HG03378 (cell line): Measurements from ENCODE around the gene ATG4A.

Experiments
- ATAC-seq: cut with Tn5 transposase; IDR thresholded peaks from one replicate; pipeline ENCODE4 v1.9.1; 2021; ENCODE audit warnings: mild to moderate bottlenecking, moderate library complexity; ENCODE audit not compliant: unreplicated experiment

Gene ATG4A

DNA sequence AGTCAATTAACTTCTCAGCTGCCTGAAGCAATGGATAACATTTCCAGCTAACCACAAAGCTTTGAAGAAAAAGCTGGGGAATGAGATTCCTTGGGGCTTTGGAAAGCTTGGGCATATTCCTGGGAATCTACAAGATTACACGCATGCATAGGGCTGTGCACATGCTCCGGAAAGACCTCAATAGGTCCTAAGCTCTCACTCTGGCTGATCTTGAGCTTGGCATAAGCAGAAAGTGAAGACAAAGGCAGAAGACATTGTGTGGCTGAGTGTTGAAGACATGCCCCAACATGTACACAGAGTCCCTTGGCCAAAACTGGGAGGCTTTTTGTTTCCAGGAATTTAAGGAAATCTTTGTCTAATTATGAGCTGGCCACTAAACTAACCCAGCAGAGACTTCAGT is 31.2 kb downstream of the ATG4A start:
- no peak for ATAC-seq

DNA sequence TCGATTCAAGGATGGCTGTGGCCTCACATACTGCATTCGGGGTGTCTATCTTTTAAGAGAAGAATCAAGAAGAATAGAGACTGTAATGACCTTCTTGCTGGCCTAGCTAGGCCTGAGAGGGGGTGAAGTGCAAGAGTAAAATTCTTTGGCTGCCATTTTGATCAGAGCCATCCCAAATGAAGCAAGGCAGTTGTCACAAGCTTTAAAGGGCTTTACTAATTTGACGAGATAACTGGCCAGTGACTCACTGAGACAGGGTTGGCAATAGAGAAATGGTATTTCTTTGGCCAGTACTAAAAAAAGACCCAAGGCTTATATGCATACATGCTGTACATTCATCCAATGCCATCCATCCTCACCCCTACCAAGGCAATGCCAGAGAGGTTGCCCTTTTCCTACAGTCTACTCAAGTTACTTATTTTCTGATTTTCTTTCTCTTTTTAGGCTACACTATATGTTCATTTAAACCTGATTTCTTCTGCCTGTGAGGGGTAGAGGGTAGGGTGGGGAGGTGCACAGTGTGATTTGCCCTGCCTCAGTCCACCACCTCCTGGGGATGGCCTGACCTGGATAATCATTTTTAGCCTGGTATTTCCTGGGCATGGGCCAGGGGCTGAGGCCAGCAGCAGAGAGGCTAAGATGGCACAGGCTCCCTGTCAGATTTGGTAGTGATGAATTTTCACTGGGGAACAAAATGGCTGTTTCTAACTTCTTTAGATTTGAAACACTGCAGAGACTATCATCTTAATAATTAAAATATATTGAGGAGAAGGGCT is 32.2 kb downstream of the ATG4A start:
- ATAC-seq, result no peak

DNA sequence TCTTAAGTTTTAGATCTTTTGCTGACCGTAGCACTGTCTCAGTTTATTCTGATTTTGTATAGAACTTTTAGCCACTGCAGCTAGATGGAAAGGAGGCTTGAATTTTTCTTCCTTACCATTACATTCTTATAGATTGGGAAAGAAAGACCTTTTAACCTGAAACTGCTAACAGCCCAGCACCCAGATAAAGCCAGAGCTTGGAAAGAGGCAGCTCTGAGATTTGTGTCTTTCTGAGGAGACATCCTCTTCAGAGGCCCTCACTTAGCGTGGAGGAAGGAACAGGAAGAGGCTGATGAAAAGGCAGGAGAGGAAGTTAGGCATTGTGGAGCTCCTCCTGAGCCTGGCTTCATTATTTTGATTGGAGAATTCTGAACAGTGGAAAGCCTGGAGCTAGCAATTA is 35.1 kb downstream of the ATG4A start:
- no peak for ATAC-seq

DNA sequence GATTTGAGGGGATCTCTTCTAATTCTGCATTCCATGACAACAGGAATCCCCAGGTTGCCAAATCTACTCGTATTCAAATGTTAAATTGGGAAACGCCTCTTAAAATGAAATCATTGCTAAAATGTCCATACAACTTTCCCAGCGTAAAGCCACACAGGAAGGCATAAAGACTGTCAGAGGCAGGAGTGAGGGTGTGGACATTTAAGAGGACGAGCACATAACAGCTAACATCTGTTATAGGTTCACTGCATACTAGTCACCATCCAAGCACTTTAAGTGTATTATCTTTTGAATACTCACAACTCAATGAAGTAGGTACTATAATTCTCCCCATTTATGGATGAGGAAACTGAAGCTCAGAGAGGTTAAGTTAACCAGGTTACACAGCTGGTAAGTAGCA is 35.6 kb downstream of the ATG4A start:
- ATAC-seq, result no peak

DNA sequence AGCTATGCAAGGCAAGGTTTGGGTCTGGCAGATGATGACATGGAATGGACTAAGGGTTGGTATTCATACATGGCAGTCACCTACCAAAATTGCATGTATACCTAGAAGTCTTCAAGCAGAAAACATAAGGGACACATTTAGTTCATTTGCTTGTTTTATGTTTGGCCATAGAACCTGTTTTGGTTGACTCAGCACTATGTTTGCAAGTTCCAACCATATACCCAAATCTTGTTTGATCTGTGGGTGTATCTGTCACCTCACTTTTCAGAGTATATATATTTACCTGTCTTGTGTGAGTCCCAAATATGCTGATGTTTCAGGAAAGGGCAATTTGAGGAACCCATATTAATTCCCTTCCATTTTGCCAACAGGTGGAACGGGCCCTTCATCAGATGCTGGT is 39.3 kb downstream of the ATG4A start:
- ATAC-seq, result no peak

DNA sequence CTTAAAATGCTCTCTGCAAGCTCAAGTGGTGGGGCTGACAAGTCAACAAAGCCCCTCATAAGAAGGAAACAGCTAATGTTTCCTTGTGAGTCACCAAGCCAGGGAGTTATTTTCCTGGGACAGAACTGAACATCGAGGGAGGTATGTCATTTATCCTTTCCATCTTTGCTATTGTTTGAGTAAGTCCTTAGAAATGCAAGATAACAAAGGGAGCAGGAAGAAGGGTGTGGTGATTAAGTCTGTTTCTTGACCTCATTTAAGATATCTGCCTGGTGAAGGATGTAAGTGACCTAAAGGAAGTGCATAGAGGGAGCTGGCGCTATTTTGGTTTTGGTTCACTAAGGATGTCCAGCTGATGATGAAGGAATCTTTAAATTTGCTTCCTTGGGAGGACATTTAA is 39.9 kb downstream of the ATG4A start:
- no peak for ATAC-seq

DNA sequence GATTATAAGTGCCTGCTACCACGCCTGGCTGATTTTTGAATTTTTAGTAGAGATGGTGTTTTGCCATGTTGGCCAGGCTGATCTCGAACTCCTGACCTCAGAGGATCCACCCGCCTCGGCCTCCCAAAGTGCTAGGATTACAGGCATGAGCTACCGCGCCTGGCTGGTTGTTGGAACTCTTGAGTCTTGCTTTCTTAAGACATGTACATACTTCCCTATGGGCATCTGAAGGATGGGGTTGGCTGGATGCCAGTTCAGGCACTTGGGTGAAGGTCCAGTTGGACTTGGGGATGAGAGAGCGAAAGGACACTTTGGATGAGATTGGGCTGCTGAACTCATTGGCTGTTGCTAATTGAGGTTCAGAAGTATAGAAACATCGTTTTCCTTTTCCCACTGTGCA is 40.5 kb downstream of the ATG4A start:
- ATAC-seq, result no peak

DNA sequence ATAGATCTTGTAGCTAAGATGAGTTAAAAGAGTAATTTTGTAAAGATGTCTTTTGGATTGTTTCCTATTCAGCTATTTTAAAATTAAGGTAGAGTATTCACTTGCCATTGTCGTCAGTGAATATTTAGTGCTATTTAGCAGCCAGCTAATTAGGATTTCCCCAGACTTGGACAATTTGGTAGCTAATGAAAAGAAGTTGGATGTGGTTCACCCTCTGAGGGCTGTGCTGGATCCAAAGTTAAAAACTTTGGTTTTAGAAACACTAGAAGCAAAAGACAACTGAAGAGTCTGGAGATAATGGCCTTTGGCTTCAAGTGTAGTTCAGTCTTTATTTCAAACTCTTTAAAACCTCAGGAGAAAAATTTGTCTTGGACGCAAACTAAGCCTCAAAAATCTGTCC is 41.3 kb downstream of the ATG4A start:
- ATAC-seq, result no peak

DNA sequence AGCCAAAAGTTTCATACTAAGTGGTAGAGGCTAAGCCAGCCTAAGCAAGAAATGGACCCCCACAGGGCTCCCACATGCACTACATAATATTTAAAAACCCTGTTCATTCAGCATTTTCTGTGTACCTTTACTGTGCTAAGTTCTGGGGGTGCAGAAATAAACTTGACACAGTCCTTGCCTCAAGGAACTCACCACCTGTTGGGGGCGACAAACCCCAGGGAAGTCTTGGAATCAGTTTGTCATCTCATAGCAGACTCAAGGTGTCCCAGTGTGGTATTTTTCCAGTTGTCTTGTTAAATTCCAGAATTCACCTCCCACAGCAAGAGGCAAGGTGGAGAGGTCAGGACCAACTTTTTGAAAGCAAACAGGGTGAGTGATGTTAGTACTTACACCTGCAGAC is 43.1 kb downstream of the ATG4A start:
- no peak for ATAC-seq

DNA sequence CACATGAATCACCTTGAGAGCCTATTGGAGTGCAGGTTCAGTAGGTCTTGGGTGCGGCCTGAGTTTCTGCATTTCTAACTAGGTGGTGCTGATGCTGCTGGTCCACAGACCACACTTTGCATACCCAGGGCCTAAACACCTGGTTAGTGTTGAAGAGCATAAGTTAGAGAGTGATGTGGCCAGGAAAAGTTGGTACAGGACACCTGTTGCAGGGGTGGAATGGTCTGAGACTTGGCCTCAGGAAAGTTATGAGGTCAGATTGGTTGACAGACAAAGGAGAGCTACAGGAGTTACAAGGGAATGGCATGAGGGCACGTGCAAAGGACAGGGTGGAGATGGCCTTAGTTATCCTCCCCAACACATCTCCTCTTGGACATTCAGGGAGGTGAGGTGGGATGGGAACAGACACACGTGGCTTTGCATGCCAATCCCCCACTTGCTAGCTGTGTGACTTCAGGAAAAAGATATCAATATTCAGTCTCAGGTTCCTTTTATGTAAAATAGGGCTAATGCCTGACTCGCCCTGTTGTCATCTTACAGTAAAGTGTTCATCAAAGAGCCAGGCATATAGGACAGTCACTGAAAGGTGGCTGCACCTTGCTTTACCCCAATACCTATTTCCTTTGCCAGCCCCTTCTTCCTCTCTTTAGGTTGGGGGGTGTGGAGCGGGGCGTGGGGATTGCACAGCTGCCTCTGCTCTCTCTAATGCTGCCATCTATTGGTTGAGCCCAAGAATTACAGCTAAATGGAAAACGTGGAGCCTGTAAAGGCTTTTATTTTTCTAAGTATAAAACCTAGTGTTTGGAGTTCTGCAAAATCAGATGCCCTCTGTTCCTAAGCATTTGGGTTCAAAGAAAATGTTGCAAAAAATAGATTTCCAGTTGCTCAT is 47.5 kb downstream of the ATG4A start:
- ATAC-seq, result no peak

DNA sequence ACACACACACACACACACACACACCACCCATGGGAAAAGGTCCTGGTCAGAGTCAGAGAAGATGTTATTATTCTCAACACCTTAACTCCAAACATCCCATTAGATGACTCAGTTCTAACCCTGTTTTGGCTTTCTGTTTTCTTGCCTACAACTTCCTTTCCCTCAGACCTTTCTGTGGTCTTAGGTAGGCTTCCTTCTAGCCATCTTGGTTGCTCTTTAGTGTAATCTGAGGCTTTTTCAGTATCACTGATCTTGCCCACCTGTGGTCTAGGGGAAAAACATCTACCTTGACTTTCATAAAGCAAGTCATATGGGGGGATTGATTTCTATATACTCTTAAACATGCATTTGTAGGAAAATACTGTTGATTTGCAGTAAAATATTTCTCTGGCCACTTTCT is 56.9 kb downstream of the ATG4A start:
- peak; percentile 67 for ATAC-seq

DNA sequence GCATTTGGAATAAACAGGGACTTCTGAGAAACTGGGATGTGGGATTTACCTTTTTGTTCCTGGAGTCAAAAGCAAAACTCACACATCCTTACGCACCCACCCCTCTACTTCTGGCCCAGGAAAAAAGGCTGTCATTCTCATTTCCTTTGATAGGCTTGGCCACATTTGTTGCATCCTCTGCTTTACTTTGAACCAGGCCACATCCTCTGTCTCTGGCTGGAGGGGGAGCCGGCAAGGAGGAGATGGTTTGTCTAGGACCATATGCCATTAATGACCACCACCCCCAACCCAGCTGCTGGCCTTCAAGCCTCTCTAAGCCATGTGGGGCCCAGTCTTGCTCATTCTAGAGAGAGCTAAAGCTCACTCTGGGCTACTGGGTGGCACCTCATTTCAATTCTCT is 64.5 kb downstream of the ATG4A start:
- no peak for ATAC-seq

DNA sequence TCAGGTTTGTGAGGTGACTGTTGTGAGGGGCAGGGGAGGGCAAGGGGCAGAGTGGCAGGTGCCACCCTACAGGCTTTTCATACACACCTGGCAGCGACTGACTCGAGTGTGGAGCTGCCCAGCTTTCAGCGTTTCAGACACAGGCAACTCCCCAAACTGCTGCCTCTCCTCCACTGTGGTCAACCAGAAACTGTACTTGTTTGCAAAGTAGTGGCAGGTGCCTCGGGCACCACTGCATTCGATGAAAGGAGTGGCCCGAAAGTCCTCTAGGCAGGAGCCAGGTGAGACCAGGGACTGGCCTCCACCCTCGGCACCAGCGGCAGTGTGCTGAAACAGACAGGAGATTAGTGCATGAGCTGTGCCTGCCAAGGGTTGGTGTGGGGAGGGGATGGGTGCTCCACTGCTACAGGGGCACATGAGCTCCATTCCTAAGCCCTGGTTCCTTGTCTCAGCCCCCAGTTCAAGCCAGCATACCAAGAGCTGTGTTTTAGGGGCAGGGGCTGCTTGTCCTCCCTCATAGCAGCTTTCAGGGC is 65.4 kb downstream of the ATG4A start:
- no peak for ATAC-seq

DNA sequence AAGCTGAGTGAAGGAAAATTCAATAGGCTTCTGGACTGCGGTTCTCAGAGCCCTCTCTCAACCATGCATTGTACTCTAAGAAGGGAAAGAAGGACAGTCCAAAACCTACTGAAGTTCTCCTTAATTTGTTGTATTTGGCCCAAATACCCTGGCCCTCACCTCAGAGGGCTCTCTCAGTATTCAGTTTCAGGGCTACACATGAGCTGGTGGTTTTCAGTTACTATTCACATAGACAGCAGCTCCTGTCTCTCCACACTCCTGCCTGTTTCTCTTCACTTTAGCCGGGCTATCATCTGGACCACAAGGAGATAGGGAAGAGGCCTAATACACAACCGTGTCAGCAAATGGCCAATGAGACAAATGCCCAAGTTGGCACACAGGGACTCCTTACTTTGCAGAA is 66.0 kb downstream of the ATG4A start:
- no peak for ATAC-seq

DNA sequence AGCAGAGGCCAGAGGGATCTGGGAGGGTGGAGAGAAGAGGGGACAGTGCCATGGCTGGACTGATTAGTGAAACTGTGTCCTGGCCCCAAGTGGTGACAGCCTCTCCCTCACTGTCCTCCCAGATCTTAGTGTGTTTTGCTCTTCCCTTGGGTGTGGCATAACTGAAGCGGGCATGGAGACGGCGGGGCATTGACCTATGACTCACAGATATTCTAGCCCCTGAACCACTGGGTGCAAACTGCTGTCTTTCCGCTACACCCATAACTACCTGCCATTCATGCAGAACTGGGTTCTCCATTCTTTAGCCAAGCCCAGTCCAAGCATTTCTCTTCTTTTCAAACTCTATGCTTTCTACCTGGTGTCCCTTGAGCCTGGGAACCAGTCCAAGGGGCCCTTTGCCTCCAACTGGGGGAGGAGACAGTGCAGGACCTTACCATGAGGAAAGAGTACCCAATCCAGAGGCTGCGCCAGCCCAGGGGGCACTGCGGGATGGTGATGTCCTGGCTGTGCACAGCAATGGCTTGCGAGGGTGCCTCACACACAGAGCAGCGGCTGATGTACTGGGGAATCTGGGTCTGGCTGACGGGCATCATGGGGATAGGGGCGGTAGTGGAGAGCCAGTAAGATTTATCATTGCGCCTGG is 67.6 kb downstream of the ATG4A start:
- no peak for ATAC-seq

DNA sequence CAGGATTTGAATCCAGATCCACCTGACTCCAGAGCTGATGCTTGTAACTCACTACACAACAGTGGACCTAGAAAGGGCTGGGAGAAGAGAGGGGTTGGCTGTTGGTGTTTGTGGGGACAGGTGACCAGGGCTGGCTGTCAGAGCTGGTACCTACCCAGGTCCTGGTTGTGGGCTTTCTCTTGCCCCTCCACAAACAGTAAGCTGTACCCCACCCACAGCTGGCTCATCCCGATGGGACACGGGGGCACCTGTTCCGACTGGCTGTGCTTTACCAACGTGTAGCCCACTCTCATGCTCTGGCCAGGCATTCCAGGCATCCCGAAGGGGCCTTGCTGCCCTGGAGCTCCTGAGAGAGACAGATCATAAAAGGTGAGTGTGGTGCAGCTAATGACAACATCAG is 68.7 kb downstream of the ATG4A start:
- no peak for ATAC-seq

DNA sequence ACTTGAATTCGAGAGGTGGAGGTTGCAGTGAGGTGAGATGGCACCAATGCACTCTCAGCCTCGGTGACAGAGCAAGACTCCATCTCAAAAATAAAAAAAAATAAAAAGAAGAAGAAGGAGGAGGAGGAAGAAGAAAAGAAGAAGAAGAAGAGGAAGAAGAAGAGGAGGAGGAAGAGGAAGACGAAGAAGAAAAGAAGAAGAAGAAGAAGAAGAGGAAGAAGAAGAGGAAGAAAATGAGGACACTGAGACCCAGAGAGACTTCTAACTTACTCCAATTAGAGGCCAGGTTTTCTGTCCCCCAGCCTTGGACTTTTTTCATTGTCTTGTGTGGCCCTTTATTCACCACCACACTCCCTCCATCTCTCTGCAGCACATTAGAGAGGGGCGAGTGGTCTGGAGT is 70.7 kb downstream of the ATG4A start:
- ATAC-seq, result no peak

DNA sequence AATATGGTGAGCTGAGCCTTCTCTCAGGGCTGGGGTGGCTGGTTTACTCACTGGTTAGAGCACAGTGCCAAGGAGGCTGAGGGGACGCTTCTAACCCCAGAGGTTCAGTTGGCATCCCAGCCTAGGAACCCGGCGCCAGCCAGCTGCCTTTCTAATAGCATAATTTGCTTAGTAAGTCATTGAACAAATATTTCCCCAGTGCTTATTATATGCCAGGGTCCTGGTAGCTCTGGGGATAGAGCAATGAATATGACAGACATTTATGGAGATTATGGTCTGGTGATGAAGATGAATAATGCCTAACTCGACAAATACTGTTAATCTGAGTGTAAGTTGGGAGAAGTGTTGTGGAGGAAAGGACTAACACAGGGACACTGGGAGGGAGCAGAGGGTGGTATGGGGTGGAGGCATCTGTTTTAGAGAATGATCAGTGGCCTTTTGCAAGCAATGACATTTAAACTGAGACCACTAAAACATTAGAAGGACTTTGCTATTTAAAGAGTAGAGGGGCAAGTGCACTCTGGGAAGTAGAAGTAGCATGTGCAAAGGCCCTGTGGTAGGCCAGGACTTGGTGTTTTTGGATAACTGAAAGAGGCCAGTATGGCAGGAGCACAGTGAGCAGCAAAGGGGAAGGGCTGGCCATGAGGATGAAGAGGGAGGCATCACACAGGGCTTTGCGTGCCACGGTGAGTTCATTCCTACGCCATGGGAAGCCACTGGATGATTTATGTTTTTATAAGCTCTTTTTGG is 71.9 kb downstream of the ATG4A start:
- ATAC-seq, result no peak

DNA sequence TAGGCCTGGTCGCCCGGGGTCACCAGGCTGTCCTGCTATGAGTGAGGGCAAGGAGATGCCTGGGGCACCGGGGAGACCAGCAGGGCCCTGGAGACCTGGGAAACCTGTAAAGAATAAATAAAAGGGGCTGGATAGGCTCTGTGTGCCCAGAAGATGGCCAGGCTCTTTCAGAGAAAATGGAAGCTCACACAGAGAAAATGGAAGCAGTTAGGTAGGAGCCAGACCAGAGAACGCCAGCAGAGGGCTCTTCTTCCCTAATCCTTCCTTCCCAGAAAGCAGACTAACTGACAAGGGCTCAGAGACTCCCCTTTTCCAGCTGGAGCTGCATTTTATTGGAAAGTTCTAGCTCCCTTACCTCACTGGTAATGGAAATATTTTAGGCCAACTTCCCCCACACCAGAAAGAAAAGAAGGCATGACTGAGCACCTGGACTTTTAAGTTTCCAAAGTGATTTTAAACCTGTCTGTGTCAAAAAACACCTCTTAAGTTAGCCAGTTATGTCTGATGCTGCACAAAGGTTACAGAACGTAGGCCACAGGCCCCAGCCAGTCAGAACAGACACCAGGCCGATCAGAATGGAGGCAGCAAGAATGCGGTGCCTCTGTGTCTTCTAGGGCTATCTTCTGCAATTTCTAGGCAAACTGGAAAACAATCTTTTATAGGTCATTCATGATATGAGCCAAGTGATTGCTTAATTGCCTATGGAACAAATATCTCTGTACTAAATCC is 74.0 kb downstream of the ATG4A start:
- no peak for ATAC-seq

DNA sequence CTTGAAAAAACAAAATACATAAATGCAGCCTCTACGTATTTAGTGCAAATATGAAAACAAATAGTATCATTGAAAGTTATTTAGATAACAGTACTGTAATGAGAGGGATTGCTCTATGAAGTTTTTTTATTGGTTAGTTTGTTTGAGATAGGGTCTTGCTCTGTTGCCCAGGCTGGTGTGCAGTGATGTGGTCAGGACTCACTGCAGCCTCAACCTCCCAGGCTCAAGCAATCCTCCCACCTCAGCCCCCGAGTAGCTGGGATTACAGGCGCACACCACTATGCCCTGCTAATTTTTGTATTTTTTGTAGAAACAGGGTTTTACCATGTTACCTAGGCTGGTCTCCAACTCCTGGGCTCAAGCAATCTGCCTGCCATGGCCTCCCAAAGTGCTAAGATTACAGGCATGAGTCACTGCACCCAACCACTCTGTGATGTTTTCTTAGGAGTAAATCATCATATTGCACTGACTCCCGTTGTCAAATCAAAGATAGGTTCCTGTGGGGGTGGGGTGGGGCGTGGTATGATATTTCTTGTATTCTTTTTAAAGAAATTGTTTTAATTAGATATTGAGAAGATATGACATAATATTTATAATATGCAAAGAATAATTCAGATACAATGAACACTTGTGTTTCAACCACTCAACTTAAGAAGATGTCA is 75.8 kb downstream of the ATG4A start:
- ATAC-seq, result no peak
